Vagina (tissue), 2 donors: ENCODE measurements around the gene TMIE. TPM values are rescaled to one million over a fixed set of nuclear protein-coding genes. Genes with fewer than 3 reads are reported as not detected.
A peak's percentile ranks its signal among the peaks of the same experiment; 100 is the strongest.

Source experiments
- DNase-seq, 2 donors: peaks; one replicate each; pipeline ENCODE4 v3.0.0-alpha.2; 2017; ENCODE audit errors: extremely low spot score in 2 of 2
- H3K27ac ChIP-seq: fragments of 200-600 bp; sonication (generic); one replicate; pipeline ENCODE4 v1.5.1; 2019
- H3K27me3 ChIP-seq: fragments of 200-600 bp; sonication (generic); one replicate; pipeline ENCODE4 v1.5.1; 2019
- H3K36me3 ChIP-seq, 2 donors: fragments of 200-600 bp; sonication (generic); one replicate each; pipeline ENCODE4 v1.5.1; 2017 to 2019
- H3K4me1 ChIP-seq: fragments of 200-600 bp; sonication (generic); one replicate; pipeline ENCODE4 v1.5.1; 2019
- H3K4me3 ChIP-seq, 2 donors: fragments of 200-600 bp; sonication (generic); 1 replicate in 1 of 2; 2 replicates in 1 of 2; pipeline ENCODE4 v1.5.1; 2016 to 2019
- H3K9me3 ChIP-seq: fragments of 200-600 bp; sonication (generic); one replicate; pipeline ENCODE4 v1.5.1; 2019
- POLR2A ChIP-seq, 2 donors: fragments of 450-650 bp; IDR thresholded peaks; one replicate each; pipeline ENCODE4 v1.6.1; 2017; ENCODE audit warnings: antibody characterized with exemption in 2 of 2, mild to moderate bottlenecking in 2 of 2, moderate library complexity in 2 of 2
- POLR2AphosphoS5 ChIP-seq, 2 donors: sonication (generic); formaldehyde crosslinking; IDR thresholded peaks; one replicate each; pipeline ENCODE4 v1.9.0; 2017; ENCODE audit warnings: antibody characterized with exemption in 2 of 2, mild to moderate bottlenecking in 2 of 2, low read depth in 1 of 2; ENCODE audit not compliant: insufficient read depth in 1 of 2
- intact Hi-C: fragments of 100-400 bp; cut with DNase I; formaldehyde crosslinking; loops from one replicate; pipeline ENCODE4 v1.15.1; 2023
- total RNA-seq: library from RNA; depleted of rRNA; stranded (reverse); fragments of >200 nt; gene quantifications from one replicate; pipeline ENCODE4 v1.2.3, GENCODE V29; 2016
- TF ChIP-seq, protein P1 (sequence below), 3 experiments: fragments of 450-650 bp in 2 of 3; fragments of 200-600 bp in 1 of 3; sonication (generic) in 1 of 3; IDR thresholded peaks; one replicate each; pipeline ENCODE4 v1.5.1; 2017 to 2019; ENCODE audit warnings: antibody characterized with exemption in 3 of 3, mild to moderate bottlenecking in 2 of 3, moderate library complexity in 2 of 3

The TMIE gene
- total RNA-seq, 1 donor from 2014 or later, result 0.74 TPM

DNA sequence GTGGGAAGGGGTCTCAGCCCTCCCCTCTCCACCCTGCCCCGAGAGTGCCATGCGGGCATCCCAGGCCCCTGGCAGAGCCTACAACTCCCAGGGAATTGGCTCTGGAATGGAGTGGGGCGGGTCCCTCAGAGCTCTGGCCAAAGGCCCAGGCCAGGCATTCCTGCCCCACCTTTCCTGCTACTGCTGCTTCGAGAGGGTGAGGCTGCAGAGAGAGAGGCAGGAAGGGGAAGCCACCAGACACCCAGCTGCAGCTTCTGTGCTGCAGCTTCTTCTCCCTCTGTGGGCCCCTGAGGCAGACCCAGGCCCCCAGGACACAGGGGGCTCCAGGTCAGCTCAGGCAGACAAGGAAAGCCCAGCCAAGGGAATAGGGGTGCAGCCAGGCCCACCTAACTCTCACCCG lies 10.4 kb upstream of the TMIE start:
- H3K4me3 ChIP-seq, result no peak overlapping the region
- H3K27ac ChIP-seq, result peak overlapping the region; percentile 14
- peaks cover 57% of the 10 kb centered on the region for H3K4me1 ChIP-seq

DNA sequence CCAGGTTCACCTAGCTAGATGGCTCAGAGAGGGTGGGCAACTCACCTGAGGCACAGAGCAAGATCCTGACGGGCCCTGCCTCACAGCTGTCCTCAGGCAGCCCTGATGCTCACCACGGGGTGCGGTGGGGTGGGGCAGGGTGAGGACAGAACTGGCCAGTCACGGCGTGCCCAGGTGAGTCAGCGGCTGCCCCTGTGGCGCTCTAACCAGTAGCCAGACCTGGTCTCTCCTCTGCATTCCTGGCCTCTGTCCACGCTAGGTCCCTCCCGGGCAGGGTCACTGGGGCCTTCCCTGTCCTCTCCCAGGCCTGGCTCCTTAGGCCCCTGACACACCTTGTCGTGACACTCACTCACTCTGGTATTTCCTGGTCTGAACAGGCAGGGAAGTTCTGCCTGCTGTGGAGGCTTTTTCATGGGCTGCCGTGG lies 8.6 kb upstream of the TMIE start:
- TF ChIP-seq, protein P1, sequence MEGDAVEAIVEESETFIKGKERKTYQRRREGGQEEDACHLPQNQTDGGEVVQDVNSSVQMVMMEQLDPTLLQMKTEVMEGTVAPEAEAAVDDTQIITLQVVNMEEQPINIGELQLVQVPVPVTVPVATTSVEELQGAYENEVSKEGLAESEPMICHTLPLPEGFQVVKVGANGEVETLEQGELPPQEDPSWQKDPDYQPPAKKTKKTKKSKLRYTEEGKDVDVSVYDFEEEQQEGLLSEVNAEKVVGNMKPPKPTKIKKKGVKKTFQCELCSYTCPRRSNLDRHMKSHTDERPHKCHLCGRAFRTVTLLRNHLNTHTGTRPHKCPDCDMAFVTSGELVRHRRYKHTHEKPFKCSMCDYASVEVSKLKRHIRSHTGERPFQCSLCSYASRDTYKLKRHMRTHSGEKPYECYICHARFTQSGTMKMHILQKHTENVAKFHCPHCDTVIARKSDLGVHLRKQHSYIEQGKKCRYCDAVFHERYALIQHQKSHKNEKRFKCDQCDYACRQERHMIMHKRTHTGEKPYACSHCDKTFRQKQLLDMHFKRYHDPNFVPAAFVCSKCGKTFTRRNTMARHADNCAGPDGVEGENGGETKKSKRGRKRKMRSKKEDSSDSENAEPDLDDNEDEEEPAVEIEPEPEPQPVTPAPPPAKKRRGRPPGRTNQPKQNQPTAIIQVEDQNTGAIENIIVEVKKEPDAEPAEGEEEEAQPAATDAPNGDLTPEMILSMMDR (IDR thresholded peaks at IDR 0.05), result no peak
- TF ChIP-seq POLR2AphosphoS5 (IDR thresholded peaks at IDR 0.05; ENCODE audit: insufficient read depth in 1 of 2, low read depth in 1 of 2) (peak; percentile 17 to 26), POLR2A (IDR thresholded peaks at IDR 0.05) (no peak)
- intact Hi-C loops, result no loop called here
- Histone ChIP-seq H3K4me1 (peaks cover 70% of the 10 kb centered on the region), H3K27me3 (no peaks in the 10 kb centered on the region), H3K9me3 (no peaks in the 10 kb centered on the region), H3K36me3 (no peaks in the 10 kb centered on the region), H3K27ac (peak overlapping the region; percentile 91), H3K4me3 (peak overlapping the region; percentile 78 to 82)
- no peak for DNase-seq

More for the DNA sequence above, 10.4 kb upstream of the TMIE start:
- Histone ChIP-seq H3K36me3 (no peaks in the 10 kb centered on the region), H3K9me3 (no peaks in the 10 kb centered on the region), H3K27me3 (no peaks in the 10 kb centered on the region)
- no peak for DNase-seq
- intact Hi-C loops, result no loop called here
- no peak for TF ChIP-seq POLR2A (IDR thresholded peaks at IDR 0.05)
- TF ChIP-seq, protein P1 (IDR thresholded peaks at IDR 0.05), result no peak
- TF ChIP-seq POLR2AphosphoS5 (IDR thresholded peaks at IDR 0.05; ENCODE audit: insufficient read depth in 1 of 2, low read depth in 1 of 2), result no peak

DNA sequence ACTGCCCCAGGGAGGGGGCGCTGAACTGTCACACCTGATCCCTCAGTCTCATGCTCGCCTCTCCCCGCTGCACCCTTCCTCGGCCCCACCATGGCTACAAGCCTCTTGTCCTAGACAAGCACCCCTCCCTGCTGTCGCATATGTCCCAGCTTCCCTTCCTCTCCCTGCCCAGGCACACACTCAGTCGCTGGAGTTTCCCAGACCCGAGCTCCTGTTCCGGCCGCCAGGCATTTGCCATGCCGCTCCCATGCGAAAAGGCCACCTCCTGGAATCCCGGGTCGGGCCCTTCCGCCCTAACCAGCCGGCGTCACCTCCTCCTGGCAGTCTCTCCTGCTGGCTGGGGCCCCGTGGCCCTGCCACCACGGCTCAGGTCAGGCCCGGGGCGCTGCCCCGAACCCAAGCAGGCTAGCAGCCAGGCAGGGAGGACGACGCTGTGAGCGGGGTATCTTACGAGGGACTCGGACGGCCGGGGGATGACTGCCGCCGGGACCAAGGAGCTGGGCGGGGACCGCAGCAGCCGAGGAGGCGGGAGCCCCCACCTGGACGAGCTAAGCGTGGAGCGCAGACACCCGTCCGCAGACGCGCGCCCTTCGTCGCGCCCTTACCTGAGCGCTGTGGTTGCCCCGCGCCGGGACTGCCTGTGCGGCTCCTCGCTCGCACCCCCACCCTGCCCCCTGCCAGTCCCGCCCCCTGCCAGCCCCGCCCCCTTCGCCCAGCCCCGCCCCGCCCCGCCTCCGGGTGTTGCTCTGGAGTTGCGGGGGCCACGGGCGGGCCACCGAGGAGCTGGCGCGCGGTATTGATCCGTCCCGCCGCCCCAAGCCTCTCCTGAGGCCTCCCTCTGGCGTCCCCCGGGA lies 7.9 kb upstream of the TMIE start, which contains the start of gene ALS2CL:
TSS of gene ALS2CL (minus strand) at position 642 of the 854 bp plus-strand sequence. CDS start 4,239 bp downstream, outside the sequence.
- Histone ChIP-seq H3K36me3 (no peaks in the 10 kb centered on the region), H3K4me1 (peaks cover 70% of the 10 kb centered on the region), H3K27ac (peak within 1 kb of the TSS; percentile 91), H3K4me3 (peak within 1 kb of the TSS; percentile 78 to 82), H3K27me3 (no peaks in the 10 kb centered on the region), H3K9me3 (no peaks in the 10 kb centered on the region)
- DNase-seq, result no peak
- TF ChIP-seq, protein P1 (IDR thresholded peaks at IDR 0.05), result no peak
- TF ChIP-seq POLR2A (IDR thresholded peaks at IDR 0.05) (peak in 1 of 2 donors; percentile 29), POLR2AphosphoS5 (IDR thresholded peaks at IDR 0.05; ENCODE audit: insufficient read depth in 1 of 2, low read depth in 1 of 2) (peak in 1 of 2 donors; percentile 79)
- intact Hi-C loops, result no loop called here

DNA sequence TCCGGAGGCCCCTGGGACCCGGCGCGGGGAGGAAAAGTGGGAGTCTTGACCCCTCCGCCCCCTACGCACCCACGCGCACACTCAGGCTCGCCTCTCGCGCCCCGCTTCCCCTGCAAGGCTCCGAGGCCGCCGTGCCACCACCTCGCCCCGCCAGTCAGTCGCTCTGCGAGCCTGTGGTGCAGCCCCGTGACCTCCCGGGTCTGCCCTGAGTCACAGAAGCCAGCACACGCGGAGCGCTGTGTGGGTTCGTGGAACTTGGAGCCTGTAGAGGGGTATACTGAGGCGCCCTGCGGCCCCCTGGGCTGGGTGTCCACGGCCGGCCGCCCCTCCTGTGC lies 7.3 kb upstream of the TMIE start:
- H3K27me3 ChIP-seq, result no peaks in the 10 kb centered on the region
- intact Hi-C loops, result no loop called here
- TF ChIP-seq, protein P1 (IDR thresholded peaks at IDR 0.05), result no peak
- TF ChIP-seq POLR2AphosphoS5 (IDR thresholded peaks at IDR 0.05; ENCODE audit: insufficient read depth in 1 of 2, low read depth in 1 of 2), result no peak
- no peak for TF ChIP-seq POLR2A (IDR thresholded peaks at IDR 0.05)
- H3K9me3 ChIP-seq, result no peaks in the 10 kb centered on the region
- no peak for DNase-seq
- H3K4me1 ChIP-seq, result peaks cover 70% of the 10 kb centered on the region
- no peaks in the 10 kb centered on the region for H3K36me3 ChIP-seq
- H3K4me3 ChIP-seq, result peak overlapping the region; percentile 78 to 82
- H3K27ac ChIP-seq, result peak overlapping the region; percentile 91

DNA sequence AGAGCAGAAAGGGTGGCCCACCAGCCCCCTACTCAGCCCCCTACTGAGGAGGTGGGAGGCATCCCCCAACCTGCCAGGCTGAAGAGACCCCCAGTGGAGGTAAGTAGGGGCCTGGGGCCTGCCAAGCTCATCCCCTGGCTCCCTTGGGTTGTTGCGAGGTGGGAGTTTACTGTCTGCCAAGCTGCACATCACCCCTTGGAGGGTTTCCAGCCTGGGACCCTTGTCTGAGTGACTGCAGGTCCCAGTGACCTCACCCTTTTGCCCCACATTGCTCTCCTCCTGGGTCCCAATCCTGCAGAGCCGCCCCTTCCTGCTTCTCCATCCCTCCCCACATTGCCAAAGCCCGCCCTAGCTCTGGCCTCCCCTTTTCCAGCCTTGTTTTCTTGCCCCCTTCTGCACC lies 6.7 kb upstream of the TMIE start:
- DNase-seq, result no peak
- Histone ChIP-seq H3K36me3 (no peaks in the 10 kb centered on the region), H3K27me3 (no peaks in the 10 kb centered on the region), H3K9me3 (no peaks in the 10 kb centered on the region), H3K4me1 (peaks cover 70% of the 10 kb centered on the region), H3K27ac (peak overlapping the region; percentile 91), H3K4me3 (no peak overlapping the region)
- intact Hi-C loops, result no loop called here
- TF ChIP-seq POLR2A (IDR thresholded peaks at IDR 0.05), result no peak
- no peak for TF ChIP-seq POLR2AphosphoS5 (IDR thresholded peaks at IDR 0.05; ENCODE audit: insufficient read depth in 1 of 2, low read depth in 1 of 2)
- TF ChIP-seq, protein P1 (IDR thresholded peaks at IDR 0.05), result no peak
